Measurements from ENCODE around the gene KCNIP4. TPM values are rescaled to one million over a fixed set of nuclear protein-coding genes. Genes with fewer than 3 reads are reported as not detected.

Gene KCNIP4
- total RNA-seq, 1 donor from 2014 or later, result not detected

- no peak for DNase-seq
- Histone ChIP-seq H3K27me3 (ENCODE audit: low read depth) (no peaks in the 10 kb centered on the region), H3K36me3 (no peaks in the 10 kb centered on the region), H3K4me1 (no peaks in the 10 kb centered on the region), H3K27ac (replicated peaks) (no peak overlapping the region), H3K4me3 (no peak overlapping the region), H3K9me3 (replicated peaks) (no peaks in the 10 kb centered on the region)
- no peak for TF ChIP-seq CTCF (IDR thresholded peaks at IDR 0.05; ENCODE audit: borderline replicate concordance)
- intact Hi-C loops (cut with micrococcal nuclease), result no loop called here
These were observed 37.7 kb upstream of the KCNIP4 start for GRCh38 chr4:21986307-21986706.

- H3K4me3 ChIP-seq, result no peak overlapping the region
- TF ChIP-seq CTCF (IDR thresholded peaks at IDR 0.05; ENCODE audit: borderline replicate concordance), result no peak
- H3K36me3 ChIP-seq, result no peaks in the 10 kb centered on the region
- H3K9me3 ChIP-seq (replicated peaks), result peaks cover 5% of the 10 kb centered on the region
- H3K27me3 ChIP-seq (ENCODE audit: low read depth), result no peaks in the 10 kb centered on the region
- H3K27ac ChIP-seq (replicated peaks), result no peak overlapping the region
- no peak for DNase-seq
- intact Hi-C loops (cut with micrococcal nuclease), result no loop called here
- H3K4me1 ChIP-seq, result no peaks in the 10 kb centered on the region
These were observed 33.5 kb upstream of the KCNIP4 start for GRCh38 chr4:21982087-21982486.

GRCh38 chr4:21979196-21979595, 30.6 kb upstream of the KCNIP4 start:
- H3K36me3 ChIP-seq, result no peaks in the 10 kb centered on the region

GRCh38 chr4:21976166-21976565, 27.6 kb upstream of the KCNIP4 start:
- Histone ChIP-seq H3K27me3 (ENCODE audit: low read depth) (no peaks in the 10 kb centered on the region), H3K4me1 (no peaks in the 10 kb centered on the region), H3K36me3 (no peaks in the 10 kb centered on the region), H3K4me3 (no peak overlapping the region), H3K27ac (replicated peaks) (no peak overlapping the region), H3K9me3 (replicated peaks) (peaks cover 6% of the 10 kb centered on the region)
- DNase-seq, result no peak
- intact Hi-C loops (cut with micrococcal nuclease), result no loop called here
- no peak for TF ChIP-seq CTCF (IDR thresholded peaks at IDR 0.05; ENCODE audit: borderline replicate concordance)

More at GRCh38 chr4:21979196-21979595, 30.6 kb upstream of the KCNIP4 start:
- TF ChIP-seq CTCF (IDR thresholded peaks at IDR 0.05; ENCODE audit: borderline replicate concordance), result no peak
- no peak for DNase-seq
- no peak overlapping the region for H3K27ac ChIP-seq (replicated peaks)
- H3K4me3 ChIP-seq, result no peak overlapping the region
- no peaks in the 10 kb centered on the region for H3K27me3 ChIP-seq (ENCODE audit: low read depth)
- no peaks in the 10 kb centered on the region for H3K4me1 ChIP-seq
- intact Hi-C loops (cut with micrococcal nuclease), result no loop called here
- peaks cover 6% of the 10 kb centered on the region for H3K9me3 ChIP-seq (replicated peaks)

- Histone ChIP-seq H3K36me3 (no peaks in the 10 kb centered on the region), H3K4me1 (no peaks in the 10 kb centered on the region), H3K27me3 (ENCODE audit: low read depth) (no peaks in the 10 kb centered on the region), H3K27ac (replicated peaks) (no peak overlapping the region), H3K4me3 (no peak overlapping the region), H3K9me3 (replicated peaks) (peaks cover 6% of the 10 kb centered on the region)
- intact Hi-C loops (cut with micrococcal nuclease), result no loop called here
- no peak for TF ChIP-seq CTCF (IDR thresholded peaks at IDR 0.05; ENCODE audit: borderline replicate concordance)
- no peak for DNase-seq
These were observed 25.3 kb upstream of the KCNIP4 start for GRCh38 chr4:21973850-21974249.

All from left ventricle myocardium inferior (tissue), 1 donor.